Hepatocyte (in vitro differentiated cells): ENCODE data around the gene MON1A. TPM values are rescaled to one million over a fixed set of nuclear protein-coding genes. Genes with fewer than 3 reads are reported as not detected.
"Not testable (repeated sequence)": the region's sequence is repeated elsewhere in the genome, so short reads cannot be mapped to it uniquely, and the experiment has no call there.

ENCODE experiments used
- DNase-seq: peaks from one replicate; pipeline ENCODE4 v3.0.0-alpha.2; 2016; ENCODE audit warnings: low spot score
- H2AFZ ChIP-seq: fragments of 200-600 bp; sonication (generic); 2 replicates; pipeline ENCODE4 v1.6.0; 2016; ENCODE audit warnings: antibody characterized with exemption, mild to moderate bottlenecking
- H3K27ac ChIP-seq: fragments of 200-600 bp; sonication (generic); 2 replicates; pipeline ENCODE4 v1.5.1; 2016; ENCODE audit warnings: mild to moderate bottlenecking
- H3K27me3 ChIP-seq: fragments of 200-600 bp; sonication (generic); 2 replicates; pipeline ENCODE4 v1.6.1; 2016
- H3K36me3 ChIP-seq: fragments of 200-600 bp; sonication (generic); replicated peaks from 2 replicates; pipeline ENCODE4 v1.5.1; 2016; ENCODE audit warnings: low read depth; ENCODE audit not compliant: insufficient read depth
- H3K4me1 ChIP-seq: fragments of 200-600 bp; sonication (generic); 2 replicates; pipeline ENCODE4 v1.5.1; 2016; ENCODE audit warnings: mild to moderate bottlenecking, moderate library complexity; ENCODE audit not compliant: insufficient read depth
- H3K4me2 ChIP-seq: fragments of 200-600 bp; sonication (generic); 2 replicates; pipeline ENCODE4 v1.6.0; 2016
- H3K4me3 ChIP-seq: fragments of 200-600 bp; sonication (generic); 2 replicates; pipeline ENCODE4 v1.5.1; 2016; ENCODE audit warnings: mild to moderate bottlenecking
- H3K79me2 ChIP-seq: fragments of 200-600 bp; sonication (generic); 2 replicates; pipeline ENCODE4 v1.6.0; 2017; ENCODE audit warnings: mild to moderate bottlenecking
- H3K9me2 ChIP-seq: fragments of 200-600 bp; sonication (generic); replicated peaks from 2 replicates; pipeline ENCODE4 v1.6.0; 2017; ENCODE audit warnings: mild to moderate bottlenecking; ENCODE audit not compliant: insufficient read depth
- H3K9me3 ChIP-seq: fragments of 200-600 bp; sonication (generic); 2 replicates; pipeline ENCODE4 v1.5.1; 2016; ENCODE audit warnings: low read depth, mild to moderate bottlenecking
- H4K20me1 ChIP-seq: fragments of 200-600 bp; sonication (generic); 2 replicates; pipeline ENCODE4 v1.6.0; 2016; ENCODE audit warnings: mild to moderate bottlenecking; ENCODE audit not compliant: insufficient read depth, poor library complexity, severe bottlenecking
- CTCF ChIP-seq: fragments of 200-600 bp; sonication (generic); IDR thresholded peaks from 2 replicates; pipeline ENCODE4 v1.5.1; 2016; ENCODE audit warnings: antibody characterized with exemption, mild to moderate bottlenecking; ENCODE audit not compliant: poor library complexity
- EZH2 ChIP-seq: fragments of 200-600 bp; sonication (generic); IDR thresholded peaks from 2 replicates; pipeline ENCODE4 v1.6.1; 2016; ENCODE audit warnings: antibody characterized with exemption, mild to moderate bottlenecking, borderline replicate concordance
- EZH2phosphoT487 ChIP-seq: fragments of 200-600 bp; sonication (generic); IDR thresholded peaks from one replicate; pipeline ENCODE4 v1.6.1; 2018; ENCODE audit warnings: antibody characterized with exemption, mild to moderate bottlenecking, low read depth, moderate library complexity; ENCODE audit not compliant: unreplicated experiment, severe bottlenecking
- WGBS: methylation state at CpG from one replicate; pipeline ENCODE4 v1.1.6; 2016; ENCODE audit warnings: low lambda C conversion rate; ENCODE audit errors: missing lambda C conversion rate; 5-methylcytosine and 5-hydroxymethylcytosine counted together
- polyA plus RNA-seq: library from polyadenylated mRNA; unstranded; fragments of >200 nt; fragmentation: Nextera tagmentation; extraction: Ambion mirVana; gene quantifications from 2 replicates; pipeline ENCODE4 v1.2.1, GENCODE V29; 2016
- total RNA-seq: library from RNA; depleted of rRNA; stranded (reverse); fragments of >200 nt; gene quantifications from 2 replicates; pipeline ENCODE4 v1.2.3, GENCODE V29; 2014

Gene MON1A
- total and polyA plus RNA-seq, 2 experiments from 2014 or later, result 9.5 to 10.7 TPM

GRCh38 chr3:49926117-49926728, 3.4 kb downstream of the MON1A start:
- Histone ChIP-seq H4K20me1 (no peaks in the 10 kb centered on the region), H3K9me2 (no peaks in the 10 kb centered on the region), H3K36me3 (no peaks in the 10 kb centered on the region), H3K4me1 (peaks cover 9% of the 10 kb centered on the region), H3K27ac (no peak overlapping the region), H3K4me3 (no peak overlapping the region), H3K27me3 (no peaks in the 10 kb centered on the region), H3K79me2 (peaks cover 12% of the 10 kb centered on the region), H3K4me2 (no peak overlapping the region), H2AFZ (no peak overlapping the region), H3K9me3 (no peaks in the 10 kb centered on the region)
- DNase-seq, result no peak
- TF ChIP-seq CTCF (no peak), EZH2phosphoT487 (no peak), EZH2 (no peak)
- WGBS, result 84% methylated on average over 4 of the region's 4 CpGs

- Histone ChIP-seq H3K27ac (no peak overlapping the region), H3K4me3 (no peak overlapping the region), H3K9me3 (no peaks in the 10 kb centered on the region), H3K79me2 (peaks cover 12% of the 10 kb centered on the region), H3K4me2 (no peak overlapping the region), H2AFZ (no peak overlapping the region), H3K36me3 (no peaks in the 10 kb centered on the region), H4K20me1 (no peaks in the 10 kb centered on the region), H3K27me3 (no peaks in the 10 kb centered on the region), H3K9me2 (no peaks in the 10 kb centered on the region), H3K4me1 (peaks cover 6% of the 10 kb centered on the region)
- 98% methylated on average over 2 of the region's 2 CpGs for WGBS
- DNase-seq, result no peak
- TF ChIP-seq EZH2 (no peak), CTCF (no peak), EZH2phosphoT487 (no peak)
Observed at GRCh38 chr3:49925485-49925884, 4.1 kb downstream of the MON1A start.

- TF ChIP-seq EZH2 (no peak), EZH2phosphoT487 (no peak), CTCF (no peak)
- no peaks in the 10 kb centered on the region for H4K20me1 ChIP-seq
- WGBS, result 77% methylated on average over 2 of the region's 2 CpGs
- H3K4me3 ChIP-seq, result no peak overlapping the region
- no peaks in the 10 kb centered on the region for H3K27me3 ChIP-seq
- H3K9me2 ChIP-seq, result no peaks in the 10 kb centered on the region
- H3K4me1 ChIP-seq, result peaks cover 4% of the 10 kb centered on the region
- no peaks in the 10 kb centered on the region for H3K9me3 ChIP-seq
- no peak for DNase-seq
- no peak overlapping the region for H3K4me2 ChIP-seq
- H2AFZ ChIP-seq, result no peak overlapping the region
- no peaks in the 10 kb centered on the region for H3K36me3 ChIP-seq
- no peak overlapping the region for H3K27ac ChIP-seq
- peaks cover 12% of the 10 kb centered on the region for H3K79me2 ChIP-seq
Observed at GRCh38 chr3:49924683-49925082, 4.9 kb downstream of the MON1A start.

- not testable (repeated sequence) for H3K36me3 ChIP-seq, H3K79me2 ChIP-seq, H3K27me3 ChIP-seq, H2AFZ ChIP-seq, H3K4me3 ChIP-seq, H3K27ac ChIP-seq, H3K4me1 ChIP-seq, DNase-seq, H4K20me1 ChIP-seq, H3K9me2 ChIP-seq, H3K9me3 ChIP-seq, H3K4me2 ChIP-seq
- WGBS, result 97% methylated on average over 19 of the region's 19 CpGs
Observed at GRCh38 chr3:49917806-49918590, 11.6 kb downstream of the MON1A start.
